Osteocyte (in vitro differentiated cells): ENCODE data around the gene SYTL4. TPM values are rescaled to one million over a fixed set of nuclear protein-coding genes. Genes with fewer than 3 reads are reported as not detected.
A peak's percentile ranks its signal among the peaks of the same experiment; 100 is the strongest.

Experiments used
- DNase-seq: peaks from one replicate; pipeline ENCODE4 v3.0.0; 2021; ENCODE audit warnings: mixed read lengths; ENCODE audit not compliant: unreplicated experiment; ENCODE audit errors: extremely low spot score
- H3K27ac Mint-ChIP-seq: one replicate; pipeline ENCODE4 v1.8.0; 2021; ENCODE audit warnings: mild to moderate bottlenecking, mixed read lengths; ENCODE audit not compliant: unreplicated experiment
- H3K27me3 Mint-ChIP-seq: one replicate; pipeline ENCODE4 v1.8.0; 2021; ENCODE audit warnings: mixed read lengths; ENCODE audit not compliant: unreplicated experiment
- H3K36me3 Mint-ChIP-seq: one replicate; pipeline ENCODE4 v1.8.0; 2021; ENCODE audit warnings: mixed read lengths; ENCODE audit not compliant: unreplicated experiment
- H3K4me1 Mint-ChIP-seq: one replicate; pipeline ENCODE4 v1.8.0; 2021; ENCODE audit warnings: mixed read lengths; ENCODE audit not compliant: unreplicated experiment
- H3K4me3 Mint-ChIP-seq: one replicate; pipeline ENCODE4 v1.8.0; 2021; ENCODE audit warnings: mild to moderate bottlenecking, moderate library complexity, mixed read lengths; ENCODE audit not compliant: unreplicated experiment
- H3K9me3 Mint-ChIP-seq: one replicate; pipeline ENCODE4 v1.8.0; 2021; ENCODE audit warnings: mixed read lengths; ENCODE audit not compliant: unreplicated experiment
- CTCF ChIP-seq: fragments of 200-600 bp; sonication (generic); IDR thresholded peaks from 2 replicates; pipeline ENCODE4 v1.5.0; 2021; ENCODE audit warnings: antibody characterized with exemption, mild to moderate bottlenecking, moderate library complexity
- total RNA-seq: library from RNA; stranded (reverse); gene quantifications from 2 replicates; pipeline ENCODE4 v1.2.1, GENCODE V29; 2021

SYTL4 gene
- total RNA-seq, 1 donor from 2014 or later: 23.2 TPM

GRCh38 chrX:100721328-100721727 is 10.6 kb downstream of the SYTL4 start:
- no peak for TF ChIP-seq CTCF
- H3K4me1 Mint-ChIP-seq: peaks cover 14% of the 10 kb centered on the region
- no peak for DNase-seq
- no peak overlapping the region for H3K27ac Mint-ChIP-seq
- H3K4me3 Mint-ChIP-seq: no peak overlapping the region
- no peaks in the 10 kb centered on the region for H3K36me3 Mint-ChIP-seq
- H3K27me3 Mint-ChIP-seq: no peaks in the 10 kb centered on the region
- no peaks in the 10 kb centered on the region for H3K9me3 Mint-ChIP-seq

- Mint-ChIP-seq H3K27me3 (no peaks in the 10 kb centered on the region), H3K9me3 (no peaks in the 10 kb centered on the region)
- no peak for DNase-seq
Observed at GRCh38 chrX:100720301-100720700, 11.6 kb downstream of the SYTL4 start.

GRCh38 chrX:100719139-100719538 is 12.8 kb downstream of the SYTL4 start:
- H3K4me1 Mint-ChIP-seq: peaks cover 14% of the 10 kb centered on the region
- H3K36me3 Mint-ChIP-seq: no peaks in the 10 kb centered on the region
- TF ChIP-seq CTCF: no peak
- no peak for DNase-seq
- no peaks in the 10 kb centered on the region for H3K27me3 Mint-ChIP-seq
- no peak overlapping the region for H3K27ac Mint-ChIP-seq
- no peak overlapping the region for H3K4me3 Mint-ChIP-seq
- H3K9me3 Mint-ChIP-seq: no peaks in the 10 kb centered on the region

More at GRCh38 chrX:100720301-100720700, 11.6 kb downstream of the SYTL4 start:
- no peaks in the 10 kb centered on the region for H3K36me3 Mint-ChIP-seq
- H3K4me1 Mint-ChIP-seq: peaks cover 14% of the 10 kb centered on the region
- no peak for TF ChIP-seq CTCF
- H3K4me3 Mint-ChIP-seq: no peak overlapping the region
- peak overlapping the region; percentile 48 for H3K27ac Mint-ChIP-seq

GRCh38 chrX:100717363-100717762 is 14.6 kb downstream of the SYTL4 start:
- peaks cover 12% of the 10 kb centered on the region for H3K4me1 Mint-ChIP-seq
- no peak overlapping the region for H3K4me3 Mint-ChIP-seq
- no peak overlapping the region for H3K27ac Mint-ChIP-seq
- no peaks in the 10 kb centered on the region for H3K27me3 Mint-ChIP-seq
- H3K36me3 Mint-ChIP-seq: no peaks in the 10 kb centered on the region
- peaks cover 4% of the 10 kb centered on the region for H3K9me3 Mint-ChIP-seq
- no peak for DNase-seq
- TF ChIP-seq CTCF: no peak

GRCh38 chrX:100710816-100711215 is 21.1 kb downstream of the SYTL4 start:
- Mint-ChIP-seq H3K9me3 (peaks cover 4% of the 10 kb centered on the region), H3K4me3 (no peak overlapping the region), H3K4me1 (peaks cover 6% of the 10 kb centered on the region), H3K27me3 (no peaks in the 10 kb centered on the region), H3K36me3 (no peaks in the 10 kb centered on the region), H3K27ac (no peak overlapping the region)
- DNase-seq: no peak
- TF ChIP-seq CTCF: no peak
